Iris pigment epithelial cell (primary cell): ENCODE measurements around the gene ZC3H12D.
"Not testable (repeated sequence)": the region's sequence is repeated elsewhere in the genome, so short reads cannot be mapped to it uniquely, and the experiment has no call there.

Experiments used
- DNase-seq: peaks from one replicate; pipeline ENCODE4 v3.0.0-alpha.2; 2011; ENCODE audit warnings: low read depth

ZC3H12D gene

GRCh38 chr6:149484733-149485700, at the start of gene ZC3H12D:
Gene ZC3H12D (minus strand): TSS chr6:149485014. CDS start chr6:149474543, 10,471 bp downstream.
- DNase-seq: no peak

- DNase-seq: no peak
These were observed 44.8 kb upstream of the ZC3H12D start for GRCh38 chr6:149529650-149530049.

- no peak for DNase-seq
These were observed 30.7 kb upstream of the ZC3H12D start for GRCh38 chr6:149515494-149515893.

- no peak for DNase-seq
These were observed 29.1 kb upstream of the ZC3H12D start for GRCh38 chr6:149513915-149514314.

GRCh38 chr6:149510793-149511512, 26.1 kb upstream of the ZC3H12D start:
- DNase-seq: no peak

- peak; percentile 75 for DNase-seq
These were observed 23.7 kb upstream of the ZC3H12D start for GRCh38 chr6:149508485-149508884.

GRCh38 chr6:149503872-149504271, 19.1 kb upstream of the ZC3H12D start:
- no peak for DNase-seq

- DNase-seq: no peak
These were observed 18.5 kb upstream of the ZC3H12D start for GRCh38 chr6:149503276-149503675.

GRCh38 chr6:149501768-149502167, 17.0 kb upstream of the ZC3H12D start:
- DNase-seq: no peak

GRCh38 chr6:149501201-149501600, 16.4 kb upstream of the ZC3H12D start:
- no peak for DNase-seq

GRCh38 chr6:149500096-149500495, 15.3 kb upstream of the ZC3H12D start:
- DNase-seq: no peak

- DNase-seq: peak; percentile 96
These were observed 14.3 kb upstream of the ZC3H12D start for GRCh38 chr6:149499066-149499465.

- no peak for DNase-seq
These were observed 12.6 kb upstream of the ZC3H12D start for GRCh38 chr6:149497365-149497764.

- DNase-seq: peak; percentile 85
These were observed 11.8 kb upstream of the ZC3H12D start for GRCh38 chr6:149496597-149496996.

GRCh38 chr6:149495349-149496016, 10.7 kb upstream of the ZC3H12D start:
- DNase-seq: not testable (repeated sequence)

- peak; percentile 46 for DNase-seq
These were observed 10.0 kb upstream of the ZC3H12D start for GRCh38 chr6:149494810-149495209.

GRCh38 chr6:149493761-149494320, 9.0 kb upstream of the ZC3H12D start:
- no peak for DNase-seq

- no peak for DNase-seq
These were observed 8.1 kb upstream of the ZC3H12D start for GRCh38 chr6:149492798-149493343.

- DNase-seq: no peak
These were observed 5.2 kb upstream of the ZC3H12D start for GRCh38 chr6:149489967-149490366.

- DNase-seq: no peak
These were observed 4.0 kb upstream of the ZC3H12D start for GRCh38 chr6:149488815-149489214.

GRCh38 chr6:149487316-149487715, 2.5 kb upstream of the ZC3H12D start:
- DNase-seq: no peak
